ENCODE measurements around the gene SMG5. TPM values are rescaled to one million over a fixed set of nuclear protein-coding genes. Genes with fewer than 3 reads are reported as not detected.

SMG5 gene
- polyA plus RNA-seq, 1 donor (not counting 4 experiments of a cell fraction or from before 2014, with no cell fraction given), result 22.4 TPM

- Histone ChIP-seq H3K79me2 (ENCODE audit: control insufficient read depth, insufficient read depth, low read length) (peaks cover 14% of the 10 kb centered on the region), H2AFZ (ENCODE audit: control insufficient read depth, low read length) (no peak overlapping the region), H3K9ac (ENCODE audit: control insufficient read depth, extremely low read depth, insufficient read depth, low read length) (no peak overlapping the region), H3K4me1 (ENCODE audit: control insufficient read depth, extremely low read depth, insufficient read depth, low read length) (no peaks in the 10 kb centered on the region), H3K27ac (ENCODE audit: control insufficient read depth, insufficient read depth, low read length) (no peak overlapping the region), H3K27me3 (ENCODE audit: control insufficient read depth, extremely low read depth, insufficient read depth, low read length) (no peaks in the 10 kb centered on the region), H3K4me2 (ENCODE audit: control insufficient read depth, extremely low read depth, insufficient read depth, low read depth, low read length) (no peak overlapping the region), H3K4me3 (ENCODE audit: control insufficient read depth in 2 of 3, extremely low read depth in 1 of 3, insufficient read depth in 2 of 3, low read depth in 1 of 3, low read length in 3 of 3) (no peak overlapping the region), H3K9me3 (ENCODE audit: control insufficient read depth, low read depth, low read length) (no peaks in the 10 kb centered on the region), H3K36me3 (ENCODE audit: control insufficient read depth in 2 of 2, extremely low read depth in 1 of 2, insufficient read depth in 2 of 2, low read length in 2 of 2) (peaks cover 36 to 38% of the 10 kb centered on the region in 2 experiments), H3K9me1 (ENCODE audit: control insufficient read depth, extremely low read depth, insufficient read depth, low read length) (no peaks in the 10 kb centered on the region), H4K20me1 (ENCODE audit: control insufficient read depth, extremely low read depth, insufficient read depth, low read length) (peaks cover 3% of the 10 kb centered on the region)
- no peak for DNase-seq (ENCODE audit: low read depth, low spot score)
- no peak for TF ChIP-seq EZH2 (IDR thresholded peaks at IDR 0.05; ENCODE audit: low read length)
- TF ChIP-seq CTCF (optimal IDR thresholded peaks at IDR 0.05 in 1 of 3, IDR thresholded peaks at IDR 0.05 in 1 of 3, conservative IDR thresholded peaks at IDR 0.05 in 1 of 3; ENCODE audit: extremely low read depth in 1 of 3, insufficient read depth in 2 of 3, low read length in 3 of 3), result no peak
- FAIRE-seq, result no peak
- dilution Hi-C loops (cut with MboI; ENCODE audit: extremely low pct_ligation_motif_present, low sequenced_read_pairs), result no loop called here
Observed at GRCh38 chr1:156320560-156320959, 37.9 kb upstream of the SMG5 start.

DNA sequence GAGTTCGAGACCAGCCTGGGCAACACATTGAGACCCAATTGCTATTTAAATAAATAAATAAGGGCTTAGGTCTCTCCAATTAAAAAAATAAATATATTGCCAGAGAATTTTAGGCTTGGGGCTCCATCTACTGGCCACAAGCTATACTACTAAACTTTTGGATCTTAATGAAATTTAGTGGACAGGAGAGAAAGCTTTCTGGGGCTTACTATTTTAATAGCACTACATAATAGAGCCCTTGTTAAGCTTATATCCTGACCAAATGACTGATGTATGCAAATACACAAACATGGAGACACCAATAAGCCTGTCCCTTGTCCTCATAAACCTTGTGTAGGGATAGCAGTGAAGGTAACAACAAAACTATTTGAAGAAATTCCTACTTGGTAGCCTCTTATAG is 37.0 kb upstream of the SMG5 start:
- no peaks in the 10 kb centered on the region for H3K4me1 ChIP-seq (ENCODE audit: control insufficient read depth, extremely low read depth, insufficient read depth, low read length)
- no peak overlapping the region for H3K4me3 ChIP-seq (ENCODE audit: control insufficient read depth in 2 of 3, extremely low read depth in 1 of 3, insufficient read depth in 2 of 3, low read depth in 1 of 3, low read length in 3 of 3)
- peaks cover 3% of the 10 kb centered on the region for H4K20me1 ChIP-seq (ENCODE audit: control insufficient read depth, extremely low read depth, insufficient read depth, low read length)
- FAIRE-seq (no peak), DNase-seq (ENCODE audit: low read depth, low spot score) (no peak)
- H3K9me3 ChIP-seq (ENCODE audit: control insufficient read depth, low read depth, low read length), result no peaks in the 10 kb centered on the region
- no peaks in the 10 kb centered on the region for H3K9me1 ChIP-seq (ENCODE audit: control insufficient read depth, extremely low read depth, insufficient read depth, low read length)
- H3K36me3 ChIP-seq (ENCODE audit: control insufficient read depth in 2 of 2, extremely low read depth in 1 of 2, insufficient read depth in 2 of 2, low read length in 2 of 2), result peaks cover 34% of the 10 kb centered on the region in 2 experiments
- dilution Hi-C loops (cut with MboI; ENCODE audit: extremely low pct_ligation_motif_present, low sequenced_read_pairs), result no loop called here
- H3K27me3 ChIP-seq (ENCODE audit: control insufficient read depth, extremely low read depth, insufficient read depth, low read length), result no peaks in the 10 kb centered on the region
- no peak overlapping the region for H3K27ac ChIP-seq (ENCODE audit: control insufficient read depth, insufficient read depth, low read length)
- H3K79me2 ChIP-seq (ENCODE audit: control insufficient read depth, insufficient read depth, low read length), result peaks cover 12% of the 10 kb centered on the region
- H3K9ac ChIP-seq (ENCODE audit: control insufficient read depth, extremely low read depth, insufficient read depth, low read length), result no peak overlapping the region
- H2AFZ ChIP-seq (ENCODE audit: control insufficient read depth, low read length), result no peak overlapping the region
- H3K4me2 ChIP-seq (ENCODE audit: control insufficient read depth, extremely low read depth, insufficient read depth, low read depth, low read length), result no peak overlapping the region
- TF ChIP-seq EZH2 (IDR thresholded peaks at IDR 0.05; ENCODE audit: low read length) (no peak), CTCF (optimal IDR thresholded peaks at IDR 0.05 in 1 of 3, IDR thresholded peaks at IDR 0.05 in 1 of 3, conservative IDR thresholded peaks at IDR 0.05 in 1 of 3; ENCODE audit: extremely low read depth in 1 of 3, insufficient read depth in 2 of 3, low read length in 3 of 3) (peak in 2 of 3 experiments; percentile 18 to 42)
